NB4 (cell line): ENCODE measurements around the gene ZBTB42.

Experiments used
- DNase-seq: peaks from one replicate; pipeline ENCODE4 v3.0.0; 2010; ENCODE audit warnings: low read depth
- H3K4me3 ChIP-seq: one replicate; pipeline ENCODE4 v1.5.1; 2011; ENCODE audit warnings: mild to moderate bottlenecking, low read depth, low read length, moderate library complexity
- CTCF ChIP-seq: IDR thresholded peaks from one replicate; pipeline ENCODE4 v1.5.1; 2012; ENCODE audit warnings: low read depth, low read length
- MAX ChIP-seq: IDR thresholded peaks from 2 replicates; pipeline ENCODE4 v1.6.1; 2011; ENCODE audit warnings: low read depth, low read length
- MYC ChIP-seq: IDR thresholded peaks from 2 replicates; pipeline ENCODE4 v1.6.1; 2011; ENCODE audit warnings: low read depth, low read length
- POLR2A ChIP-seq: IDR thresholded peaks from 2 replicates; pipeline ENCODE4 v1.6.1; 2011; ENCODE audit warnings: mild to moderate bottlenecking; ENCODE audit not compliant: insufficient read length; ENCODE audit errors: extremely low read depth

The ZBTB42 gene

GRCh38 chr14:104776481-104776880 lies 24.4 kb upstream of the ZBTB42 start:
- no peak for DNase-seq
- TF ChIP-seq CTCF, result no peak
- TF ChIP-seq MAX, result no peak
- TF ChIP-seq MYC, result no peak
- TF ChIP-seq POLR2A, result no peak
- H3K4me3 ChIP-seq, result no peak overlapping the region

GRCh38 chr14:104776961-104777807 lies 23.7 kb upstream of the ZBTB42 start:
- no peak overlapping the region for H3K4me3 ChIP-seq
- DNase-seq, result no peak
- TF ChIP-seq POLR2A (no peak), MYC (no peak), MAX (no peak), CTCF (no peak)

- no peak for DNase-seq
These were observed 23.1 kb upstream of the ZBTB42 start for GRCh38 chr14:104777808-104778249.

GRCh38 chr14:104778694-104779331 lies 22.1 kb upstream of the ZBTB42 start:
- DNase-seq, result no peak
- no peak overlapping the region for H3K4me3 ChIP-seq
- TF ChIP-seq MYC (no peak), POLR2A (no peak), CTCF (no peak), MAX (no peak)

More at GRCh38 chr14:104777808-104778249, 23.1 kb upstream of the ZBTB42 start:
- H3K4me3 ChIP-seq, result no peak overlapping the region
- no peak for TF ChIP-seq POLR2A
- TF ChIP-seq CTCF, result no peak
- no peak for TF ChIP-seq MYC
- no peak for TF ChIP-seq MAX

- H3K4me3 ChIP-seq, result no peak overlapping the region
- DNase-seq, result no peak
- no peak for TF ChIP-seq POLR2A
- TF ChIP-seq MAX, result no peak
- no peak for TF ChIP-seq CTCF
- TF ChIP-seq MYC, result no peak
These were observed 21.0 kb upstream of the ZBTB42 start for GRCh38 chr14:104779776-104780512.
